ENCODE measurements around the gene NPIPB9. TPM values are rescaled to one million over a fixed set of nuclear protein-coding genes. Genes with fewer than 3 reads are reported as not detected.
"Not testable (repeated sequence)": the region's sequence is repeated elsewhere in the genome, so short reads cannot be mapped to it uniquely, and the experiment has no call there.

NPIPB9 gene
- polyA plus RNA-seq (2011; rRNA removed) (4.6 and 4.9 TPM in 2 replicates), polyA plus RNA-seq (2017; fragmentation: RNase III; extraction: RNeasy Plus Mini Kit Qiagen cat#74134 plus additional on column Dnase treatment) (1.7 to 2.5 TPM (median 2.1 TPM) in 3 replicates), polyA minus RNA-seq (2011; rRNA and poly(A)+ RNA removed) (0.78 and 1.1 TPM in 2 replicates)
- 1.5 and 1.8 TPM in 2 replicates for polyA plus RNA-seq (2012; cell fraction: cytosol; rRNA removed)
- 4.6 and 8.1 TPM in 2 replicates for polyA plus RNA-seq (2012; cell fraction: nucleus; rRNA removed)

- H3K4me2 ChIP-seq; POLR2A ChIA-PET; H3K4me1 ChIP-seq; FAIRE-seq; H3K4me3 ChIP-seq; H3K9me3 ChIP-seq; ATAC-seq; DNase-seq (ENCODE audit: low read depth in 1 of 2, low spot score in 1 of 2); H3K27ac ChIP-seq; CTCF ChIA-PET: not testable (repeated sequence)
- WGBS (ENCODE audit: missing lambda C conversion rate), result no CpG with 5 or more reads among the region's 5 CpGs
Observed at GRCh38 chr16:28751487-28751886, at the start of gene NPIPB9. TSS of gene NPIPB9 (plus strand) at chr16:28751787.

- ATAC-seq; POLR2A ChIA-PET; H3K4me3 ChIP-seq; CTCF ChIA-PET; H3K4me1 ChIP-seq; H3K4me2 ChIP-seq; H3K27ac ChIP-seq; DNase-seq (ENCODE audit: low read depth in 1 of 2, low spot score in 1 of 2); H3K9me3 ChIP-seq: not testable (repeated sequence)
- WGBS (ENCODE audit: missing lambda C conversion rate), result 100% methylated on average over 3 of the region's 7 CpGs
- peak; percentile 49 for FAIRE-seq
Observed at GRCh38 chr16:28704246-28704645, 47.3 kb upstream of the NPIPB9 start.

DNA sequence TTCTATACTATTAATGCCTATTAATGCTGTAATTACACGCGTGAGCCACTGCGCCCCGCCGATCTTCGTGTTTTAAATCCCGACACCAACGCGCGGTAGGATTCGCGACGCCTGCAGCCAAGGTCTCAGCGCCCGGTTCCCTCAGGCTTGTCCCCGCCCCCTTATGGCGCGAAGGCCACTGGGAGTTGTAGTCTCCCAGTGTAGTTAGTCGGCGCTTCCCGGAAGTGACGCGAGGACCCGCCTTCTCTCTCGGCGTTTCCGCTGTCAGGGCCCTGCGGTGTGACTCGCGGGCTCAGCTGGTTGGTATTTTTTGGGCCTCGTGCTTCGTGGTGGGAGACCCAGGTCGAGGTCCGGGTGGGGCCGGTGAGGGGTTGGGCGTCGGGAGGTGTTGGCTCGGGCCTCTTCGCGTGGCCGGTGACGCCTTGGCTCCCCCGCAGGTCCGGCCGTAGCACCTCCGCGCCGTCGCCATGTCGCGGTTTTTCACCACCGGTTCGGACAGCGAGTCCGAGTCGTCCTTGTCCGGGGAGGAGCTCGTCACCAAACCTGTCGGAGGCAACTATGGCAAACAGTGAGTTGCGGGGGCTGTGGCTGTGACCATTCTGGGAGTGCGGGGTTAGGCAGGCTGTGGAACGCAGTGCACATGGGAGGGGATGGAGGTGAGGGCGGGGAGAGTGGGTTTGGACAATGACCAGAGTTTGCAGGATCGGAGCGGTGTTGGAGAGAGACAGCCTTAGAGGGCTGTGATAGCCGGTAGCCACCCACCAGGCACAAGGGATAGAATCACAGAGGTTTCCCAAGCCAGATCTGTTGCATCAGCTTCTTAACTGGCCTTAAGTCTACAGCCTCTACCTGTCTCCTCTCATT lies 40.1 kb upstream of the NPIPB9 start, which contains the start of gene EIF3C:
Gene EIF3C, plus strand, starts transcription at position 245 of the 864 bp plus-strand sequence. Its CDS starts 223 bp downstream, at position 468.
- H3K4me1 ChIP-seq; POLR2A ChIA-PET; DNase-seq (ENCODE audit: low read depth in 1 of 2, low spot score in 1 of 2); H3K9me3 ChIP-seq; CTCF ChIA-PET; H3K27ac ChIP-seq: not testable (repeated sequence)
- FAIRE-seq (peak; percentile 59), ATAC-seq (peak; percentile 100)
- Histone ChIP-seq H3K4me3 (peak within 1 kb of the TSS; percentile 38; the same call in 2 of the 3 replicates), H3K4me2 (peak within 1 kb of the TSS; percentile 45; the same call in 1 of the 3 replicates)
- no CpG with 5 or more reads among the region's 66 CpGs for WGBS (ENCODE audit: missing lambda C conversion rate)

- H3K4me3 ChIP-seq; H3K27ac ChIP-seq; DNase-seq (ENCODE audit: low read depth in 1 of 2, low spot score in 1 of 2); ATAC-seq; H3K4me1 ChIP-seq; FAIRE-seq; H3K4me2 ChIP-seq; POLR2A ChIA-PET; CTCF ChIA-PET; H3K9me3 ChIP-seq: not testable (repeated sequence)
- 96% methylated on average over 15 of the region's 15 CpGs for WGBS (ENCODE audit: missing lambda C conversion rate)
Observed at GRCh38 chr16:28722852-28723650, 28.5 kb upstream of the NPIPB9 start.

- FAIRE-seq; H3K27ac ChIP-seq; H3K4me1 ChIP-seq; H3K9me3 ChIP-seq; H3K4me3 ChIP-seq; CTCF ChIA-PET; DNase-seq (ENCODE audit: low read depth in 1 of 2, low spot score in 1 of 2); H3K4me2 ChIP-seq; POLR2A ChIA-PET: not testable (repeated sequence)
- ATAC-seq, result peak; percentile 85 to 86
- no CpG with 5 or more reads among the region's 5 CpGs for WGBS (ENCODE audit: missing lambda C conversion rate)
Observed at GRCh38 chr16:28731253-28731652, 20.3 kb upstream of the NPIPB9 start.

GRCh38 chr16:28732455-28733124 lies 19.0 kb upstream of the NPIPB9 start:
- WGBS (ENCODE audit: missing lambda C conversion rate), result 67% methylated on average over 3 of the region's 9 CpGs
- H3K4me1 ChIP-seq; H3K4me3 ChIP-seq; POLR2A ChIA-PET; DNase-seq (ENCODE audit: low read depth in 1 of 2, low spot score in 1 of 2); H3K4me2 ChIP-seq; H3K9me3 ChIP-seq; CTCF ChIA-PET: not testable (repeated sequence)
- FAIRE-seq, result peak; percentile 59
- 0 out of 6 replicates have a peak overlapping the region, but pooled peaks of 1 of the 2 experiments have one; percentile 43 for H3K27ac ChIP-seq
- ATAC-seq, result peak; percentile 76 to 80

DNA sequence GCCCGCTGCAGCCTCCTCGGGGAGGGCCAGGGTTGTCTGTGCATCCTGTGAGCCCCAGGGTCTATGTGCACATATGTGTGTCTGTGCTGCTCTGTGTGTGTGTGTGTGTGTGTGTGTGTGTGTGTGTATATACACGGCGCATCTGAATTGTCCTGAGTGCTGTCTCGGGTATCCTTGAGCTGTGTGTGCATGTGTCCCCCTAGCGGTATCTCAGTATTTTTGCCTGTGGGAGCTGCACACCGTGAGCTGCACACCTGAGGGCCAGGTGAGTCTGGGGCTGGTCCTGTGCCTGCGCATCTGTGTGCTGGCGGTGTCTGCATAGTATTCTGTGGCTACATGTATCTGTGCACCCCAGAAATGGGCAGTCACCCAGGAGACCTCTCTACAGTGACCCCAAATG lies 11.8 kb upstream of the NPIPB9 start:
- H3K9me3 ChIP-seq; H3K27ac ChIP-seq; CTCF ChIA-PET; POLR2A ChIA-PET; H3K4me3 ChIP-seq; DNase-seq (ENCODE audit: low read depth in 1 of 2, low spot score in 1 of 2); H3K4me2 ChIP-seq; H3K4me1 ChIP-seq; FAIRE-seq: not testable (repeated sequence)
- peak; percentile 78 to 79 for ATAC-seq
- 0% methylated on average over 2 of the region's 9 CpGs for WGBS (ENCODE audit: missing lambda C conversion rate)

DNA sequence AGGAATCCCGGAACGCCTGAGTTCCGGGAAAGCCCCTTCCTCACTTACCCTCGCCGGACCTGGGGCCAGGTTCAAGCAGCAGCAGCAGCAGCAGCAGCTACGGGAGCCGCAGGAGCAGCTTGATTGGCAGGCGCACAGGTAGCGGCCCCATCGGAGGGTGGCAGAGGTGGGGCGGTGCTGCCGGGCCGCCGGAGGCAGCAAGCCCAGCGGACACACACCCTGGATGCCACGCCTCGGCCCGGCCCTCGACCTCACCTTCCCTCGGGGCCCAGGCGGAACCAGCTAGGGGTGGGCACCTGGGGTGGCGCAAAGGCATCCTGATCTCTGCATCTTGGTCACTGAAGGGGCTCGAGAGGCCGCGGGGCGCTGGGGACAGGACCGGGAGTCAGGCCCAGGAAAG lies 11.0 kb upstream of the NPIPB9 start:
- DNase-seq (ENCODE audit: low read depth in 1 of 2, low spot score in 1 of 2); H3K27ac ChIP-seq; H3K4me1 ChIP-seq; CTCF ChIA-PET; H3K4me2 ChIP-seq; H3K4me3 ChIP-seq; FAIRE-seq; H3K9me3 ChIP-seq; POLR2A ChIA-PET: not testable (repeated sequence)
- no CpG with 5 or more reads among the region's 27 CpGs for WGBS (ENCODE audit: missing lambda C conversion rate)
- ATAC-seq, result peak in 1 of 2 experiments; percentile 27; a peak in 1 of 6 replicates

DNA sequence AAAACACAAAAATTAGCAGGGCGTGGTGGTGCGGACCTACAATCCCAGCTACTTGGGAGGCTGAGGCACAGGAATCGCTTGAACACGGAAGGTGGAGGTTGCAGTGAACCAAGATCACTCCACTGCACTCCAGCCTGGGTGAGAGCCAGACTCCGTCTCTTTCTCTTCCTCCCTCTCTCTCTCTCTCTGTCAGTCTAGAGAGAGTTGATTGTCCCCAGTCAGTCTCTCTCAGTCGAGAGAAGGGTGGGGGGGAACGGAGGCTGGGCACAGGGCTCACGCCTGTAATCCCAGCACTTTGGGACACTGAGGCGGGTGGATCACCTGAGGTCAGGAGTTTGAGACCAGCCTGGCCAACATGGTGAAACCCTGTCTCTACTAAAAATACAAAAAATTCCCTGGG lies 10.3 kb upstream of the NPIPB9 start:
- H3K27ac ChIP-seq; H3K4me1 ChIP-seq; ATAC-seq; DNase-seq (ENCODE audit: low read depth in 1 of 2, low spot score in 1 of 2); POLR2A ChIA-PET; FAIRE-seq; H3K9me3 ChIP-seq; H3K4me3 ChIP-seq; CTCF ChIA-PET; H3K4me2 ChIP-seq: not testable (repeated sequence)
- 100% methylated on average over 4 of the region's 9 CpGs for WGBS (ENCODE audit: missing lambda C conversion rate)

- 98% methylated on average over 10 of the region's 62 CpGs for WGBS (ENCODE audit: missing lambda C conversion rate)
- H3K9me3 ChIP-seq; H3K4me3 ChIP-seq; FAIRE-seq; H3K27ac ChIP-seq; ATAC-seq; CTCF ChIA-PET; DNase-seq (ENCODE audit: low read depth in 1 of 2, low spot score in 1 of 2); POLR2A ChIA-PET; H3K4me2 ChIP-seq; H3K4me1 ChIP-seq: not testable (repeated sequence)
Observed at GRCh38 chr16:28746618-28747350, 4.8 kb upstream of the NPIPB9 start.

All from A549 (cell line).